H7 (cell line): Measurements from ENCODE around the gene NKX1-2. TPM values are rescaled to one million over a fixed set of nuclear protein-coding genes. Genes with fewer than 3 reads are reported as not detected.

Experiments
- DNase-seq: peaks from one replicate; pipeline ENCODE4 v3.0.0; 2012
- H3K27me3 ChIP-seq: 2 replicates; pipeline ENCODE4 v1.6.0; 2011; ENCODE audit warnings: mild to moderate bottlenecking, low read length; ENCODE audit not compliant: control insufficient read depth, insufficient read depth
- H3K36me3 ChIP-seq: replicated peaks from 2 replicates; pipeline ENCODE4 v1.5.1; 2011; ENCODE audit warnings: low read length; ENCODE audit not compliant: control insufficient read depth, insufficient read depth
- H3K4me3 ChIP-seq: 2 replicates; pipeline ENCODE4 v1.5.1; 2011; ENCODE audit warnings: low read depth, mild to moderate bottlenecking, control low read depth, low read length, moderate library complexity; ENCODE audit not compliant: insufficient read depth
- total RNA-seq: library from RNA; depleted of rRNA; stranded (reverse); fragments of >200 nt; shearing (Covaris generic); gene quantifications from 2 replicates; pipeline ENCODE4 v1.2.3, GENCODE V29; 2014

NKX1-2 gene
- total RNA-seq, 1 experiment from 2014 or later, result 57.8 TPM

GRCh38 chr10:124465777-124466488 lies 16.1 kb upstream of the NKX1-2 start:
- no peak for DNase-seq
- Histone ChIP-seq H3K27me3 (no peaks in the 10 kb centered on the region), H3K36me3 (no peaks in the 10 kb centered on the region), H3K4me3 (no peak overlapping the region)

GRCh38 chr10:124465003-124465776 lies 15.4 kb upstream of the NKX1-2 start:
- Histone ChIP-seq H3K27me3 (no peaks in the 10 kb centered on the region), H3K4me3 (no peak overlapping the region), H3K36me3 (no peaks in the 10 kb centered on the region)
- no peak for DNase-seq

- H3K27me3 ChIP-seq, result peaks cover 2% of the 10 kb centered on the region; the same call in 1 of the 2 replicates
- no peak overlapping the region for H3K4me3 ChIP-seq
- H3K36me3 ChIP-seq, result no peaks in the 10 kb centered on the region
- DNase-seq, result no peak
Observed at GRCh38 chr10:124464028-124464965, 14.5 kb upstream of the NKX1-2 start.

- no peak for DNase-seq
- Histone ChIP-seq H3K36me3 (no peaks in the 10 kb centered on the region), H3K27me3 (peaks cover 2% of the 10 kb centered on the region; the same call in 1 of the 2 replicates), H3K4me3 (peak overlapping the region; percentile 73)
Observed at GRCh38 chr10:124462348-124462695, 12.5 kb upstream of the NKX1-2 start.

- peaks cover 2% of the 10 kb centered on the region; the same call in 1 of the 2 replicates for H3K27me3 ChIP-seq
- DNase-seq, result peak; percentile 96
- no peaks in the 10 kb centered on the region for H3K36me3 ChIP-seq
- H3K4me3 ChIP-seq, result peak within 1 kb of the TSS; percentile 73
Observed at GRCh38 chr10:124461642-124462347, 12.0 kb upstream of the NKX1-2 start, which contains the start of gene LHPP. TSS of gene LHPP (plus strand) at chr10:124461823. CDS start at chr10:124461863, 40 bp downstream.

GRCh38 chr10:124460144-124460543 lies 10.3 kb upstream of the NKX1-2 start:
- no peak for DNase-seq
- peaks cover 4% of the 10 kb centered on the region; the same call in 1 of the 2 replicates for H3K27me3 ChIP-seq
- H3K4me3 ChIP-seq, result no peak overlapping the region
- H3K36me3 ChIP-seq, result no peaks in the 10 kb centered on the region

- no peak for DNase-seq
- Histone ChIP-seq H3K4me3 (no peak overlapping the region), H3K36me3 (no peaks in the 10 kb centered on the region), H3K27me3 (peaks cover 4% of the 10 kb centered on the region; the same call in 1 of the 2 replicates)
Observed at GRCh38 chr10:124459395-124459794, 9.6 kb upstream of the NKX1-2 start.

- no peaks in the 10 kb centered on the region for H3K36me3 ChIP-seq
- H3K27me3 ChIP-seq, result peaks cover 4% of the 10 kb centered on the region; the same call in 1 of the 2 replicates
- DNase-seq, result no peak
- H3K4me3 ChIP-seq, result no peak overlapping the region
Observed at GRCh38 chr10:124458889-124459288, 9.1 kb upstream of the NKX1-2 start.

- Histone ChIP-seq H3K27me3 (peaks cover 4% of the 10 kb centered on the region; the same call in 1 of the 2 replicates), H3K4me3 (no peak overlapping the region)
Observed at GRCh38 chr10:124458473-124458872, 8.6 kb upstream of the NKX1-2 start.

GRCh38 chr10:124455441-124455840 lies 5.6 kb upstream of the NKX1-2 start:
- H3K27me3 ChIP-seq, result peaks cover 11% of the 10 kb centered on the region
- no peak overlapping the region for H3K4me3 ChIP-seq
- H3K36me3 ChIP-seq, result no peaks in the 10 kb centered on the region
- no peak for DNase-seq

More at GRCh38 chr10:124458473-124458872, 8.6 kb upstream of the NKX1-2 start:
- H3K36me3 ChIP-seq, result no peaks in the 10 kb centered on the region
- no peak for DNase-seq

- peaks cover 20% of the 10 kb centered on the region for H3K27me3 ChIP-seq
- no peak overlapping the region for H3K4me3 ChIP-seq
- H3K36me3 ChIP-seq, result no peaks in the 10 kb centered on the region
- DNase-seq, result no peak
Observed at GRCh38 chr10:124453960-124454610, 4.2 kb upstream of the NKX1-2 start.

GRCh38 chr10:124451276-124451675 lies 1.4 kb upstream of the NKX1-2 start:
- peak; percentile 51 for DNase-seq
- Histone ChIP-seq H3K36me3 (no peaks in the 10 kb centered on the region), H3K27me3 (peaks cover 48% of the 10 kb centered on the region), H3K4me3 (no peak overlapping the region)

GRCh38 chr10:124450783-124451057 lies 885 bp upstream of the NKX1-2 start:
- H3K36me3 ChIP-seq, result no peaks in the 10 kb centered on the region
- no peak overlapping the region for H3K4me3 ChIP-seq
- H3K27me3 ChIP-seq, result peaks cover 52% of the 10 kb centered on the region
- DNase-seq, result no peak
